HG02938 (cell line): Measurements from ENCODE around the gene TOX2.

ENCODE experiments used
- ATAC-seq: cut with Tn5 transposase; IDR thresholded peaks from one replicate; pipeline ENCODE4 v1.9.1; 2021; ENCODE audit warnings: mild to moderate bottlenecking, moderate library complexity; ENCODE audit not compliant: unreplicated experiment

Gene TOX2

GRCh38 chr20:43915211-43916072 lies 790 bp downstream of the TOX2 start:
- no peak for ATAC-seq

- no peak for ATAC-seq
Measured at GRCh38 chr20:43916073-43916880, 1.6 kb downstream of the TOX2 start.

- ATAC-seq, result no peak
Measured at GRCh38 chr20:43916881-43917371, 2.3 kb downstream of the TOX2 start.

- no peak for ATAC-seq
Measured at GRCh38 chr20:43917380-43917779, 2.7 kb downstream of the TOX2 start.

- no peak for ATAC-seq
Measured at GRCh38 chr20:43919686-43920403, 5.2 kb downstream of the TOX2 start.

- no peak for ATAC-seq
Measured at GRCh38 chr20:43920797-43921196, 6.1 kb downstream of the TOX2 start.

GRCh38 chr20:43921227-43921780 lies 6.7 kb downstream of the TOX2 start:
- no peak for ATAC-seq

GRCh38 chr20:43922614-43923013 lies 8.0 kb downstream of the TOX2 start:
- no peak for ATAC-seq

- ATAC-seq, result no peak
Measured at GRCh38 chr20:43923322-43923721, 8.7 kb downstream of the TOX2 start.

- ATAC-seq, result no peak
Measured at GRCh38 chr20:43923917-43924316, 9.3 kb downstream of the TOX2 start.

- ATAC-seq, result no peak
Measured at GRCh38 chr20:43925215-43925614, 10.6 kb downstream of the TOX2 start.

GRCh38 chr20:43925801-43926200 lies 11.1 kb downstream of the TOX2 start:
- no peak for ATAC-seq

- no peak for ATAC-seq
Measured at GRCh38 chr20:43926287-43927050, 11.8 kb downstream of the TOX2 start.

GRCh38 chr20:43931976-43932375 lies 17.3 kb downstream of the TOX2 start:
- no peak for ATAC-seq

GRCh38 chr20:43934833-43935232 lies 20.2 kb downstream of the TOX2 start:
- ATAC-seq, result no peak

GRCh38 chr20:43936104-43936770 lies 21.6 kb downstream of the TOX2 start:
- no peak for ATAC-seq

GRCh38 chr20:43936805-43937204 lies 22.2 kb downstream of the TOX2 start:
- no peak for ATAC-seq

GRCh38 chr20:43937591-43937990 lies 22.9 kb downstream of the TOX2 start:
- ATAC-seq, result no peak

- ATAC-seq, result no peak
Measured at GRCh38 chr20:43938017-43938655, 23.5 kb downstream of the TOX2 start.
